Limb (tissue), 2 donors: Measurements from ENCODE around the gene KIAA0040.

ENCODE experiments used
- DNase-seq, 2 donors: peaks; one replicate each; pipeline ENCODE4 v3.0.0-alpha.2; 2016; ENCODE audit errors: extremely low spot score in 2 of 2

KIAA0040 gene

DNA sequence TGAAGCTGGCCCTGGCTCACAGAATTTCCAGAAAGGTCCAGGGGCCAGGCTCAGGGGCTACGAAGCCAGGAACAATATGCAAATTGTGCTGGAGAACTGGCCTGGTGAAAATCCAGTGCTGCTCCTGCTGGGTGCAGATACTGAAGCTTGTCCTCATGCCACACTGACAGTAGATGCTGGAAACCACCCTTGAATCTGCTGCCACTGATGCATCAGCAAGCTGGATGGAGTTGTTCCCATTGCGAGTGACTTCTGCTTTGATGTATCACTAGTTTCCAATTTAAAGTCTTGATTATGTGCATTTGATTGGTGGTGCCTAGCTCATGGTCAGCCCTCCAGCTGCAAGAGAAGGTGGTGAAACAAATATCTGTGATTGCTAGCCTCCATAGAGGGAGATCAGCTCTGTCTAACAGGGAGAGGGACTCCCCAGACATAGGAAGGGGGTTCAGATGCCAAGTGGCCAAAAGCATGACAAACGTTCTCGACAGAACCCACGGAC is 11.0 kb upstream of the KIAA0040 start:
- no peak for DNase-seq

- peak; percentile 37 to 69 for DNase-seq
These were observed 8.3 kb upstream of the KIAA0040 start for GRCh38 chr1:175200678-175201521.

DNA sequence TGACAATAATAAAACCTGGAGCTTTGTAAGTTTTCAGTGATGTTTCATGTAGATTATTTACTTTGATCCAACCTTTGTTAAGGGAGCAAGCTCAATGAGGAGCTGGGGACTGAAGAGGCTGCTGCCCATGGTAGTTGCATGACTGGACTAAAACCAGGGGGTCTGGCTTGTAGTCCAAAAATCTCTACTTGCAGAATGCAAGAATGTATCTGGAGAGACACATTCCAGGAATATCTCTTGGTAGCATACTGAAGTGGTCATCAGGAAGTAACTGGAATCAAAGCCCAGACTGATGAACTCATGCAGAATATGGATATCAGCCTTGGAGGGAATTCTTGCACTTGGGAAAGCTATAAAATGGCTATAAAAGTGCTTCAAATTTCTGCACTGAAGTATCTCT is 5.8 kb upstream of the KIAA0040 start:
- no peak for DNase-seq

DNA sequence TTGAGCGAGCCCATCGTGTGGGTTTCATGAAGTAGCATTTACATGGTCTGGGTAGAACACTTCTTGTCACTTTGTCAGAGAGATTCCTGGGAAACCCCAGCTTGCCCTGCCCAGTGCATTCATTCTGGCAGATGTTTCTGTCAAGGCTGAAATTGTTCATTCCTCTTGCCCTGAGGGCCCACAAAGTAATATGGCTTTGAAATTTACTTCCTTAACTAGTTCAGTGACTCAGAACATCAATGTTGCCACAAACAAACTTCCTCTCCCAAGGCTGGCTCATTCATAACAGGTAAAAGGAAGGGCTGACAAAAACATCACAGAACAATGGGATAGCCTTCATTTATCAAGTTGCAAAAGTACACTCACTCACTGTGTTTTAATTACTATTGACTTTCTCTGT is 5.0 kb upstream of the KIAA0040 start:
- no peak for DNase-seq

DNA sequence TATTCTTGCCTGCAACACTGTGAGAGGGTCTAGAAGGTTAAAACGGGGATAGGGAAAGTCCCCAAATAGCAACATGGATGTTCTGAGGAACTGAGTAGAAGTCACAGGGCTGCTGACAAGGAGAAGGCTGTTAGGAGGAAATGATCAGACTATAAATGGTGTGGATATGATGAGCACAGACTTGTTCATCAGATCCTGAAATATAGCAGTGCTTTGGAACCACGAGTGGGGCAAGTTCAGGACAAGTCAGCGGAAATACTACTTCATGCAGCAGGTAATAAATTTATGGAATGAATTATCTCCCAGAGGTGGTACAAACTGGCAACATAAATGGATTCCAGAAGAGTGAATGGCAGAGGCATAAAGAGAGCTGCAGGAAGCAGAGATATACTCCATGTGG is 3.2 kb upstream of the KIAA0040 start:
- DNase-seq, result no peak

DNA sequence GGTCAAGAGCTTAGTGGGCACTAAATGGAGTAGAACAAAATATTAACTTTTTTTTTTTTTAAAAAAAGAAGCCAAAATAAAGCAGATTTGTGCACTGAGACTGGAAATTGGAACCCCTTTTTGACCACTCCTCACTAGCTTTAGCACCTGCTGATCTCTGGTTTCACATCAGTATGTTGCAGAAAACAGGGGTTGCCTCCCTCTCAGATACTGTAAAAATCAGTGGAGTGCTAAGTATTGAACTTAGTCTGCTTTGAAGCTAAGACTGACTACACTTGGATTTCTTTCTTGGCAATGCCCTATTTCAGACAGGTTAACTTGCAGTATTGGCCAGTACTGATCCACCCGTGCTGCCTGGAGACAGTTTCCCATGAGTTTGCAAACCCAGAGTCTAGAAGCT is 2.7 kb upstream of the KIAA0040 start:
- DNase-seq, result no peak

DNA sequence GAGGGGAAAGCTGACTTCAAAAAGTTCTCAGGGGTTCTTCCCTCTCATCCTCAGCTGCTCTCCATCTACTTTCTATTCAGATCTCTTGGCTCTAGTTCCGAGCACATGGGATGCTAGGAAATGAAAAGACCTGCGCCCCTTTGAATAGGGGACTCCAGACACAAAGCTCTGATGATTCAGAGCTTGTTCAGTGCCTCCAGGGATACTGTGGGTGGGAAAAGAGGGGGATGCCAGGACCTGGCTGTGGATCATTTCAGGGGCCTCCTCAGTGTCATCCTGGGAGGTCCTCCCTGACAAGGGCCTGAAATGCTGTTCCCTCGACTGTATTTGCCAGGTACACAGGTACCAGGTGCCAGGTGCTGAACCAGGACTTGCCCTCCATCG is 943 bp upstream of the KIAA0040 start:
- DNase-seq, result no peak

DNA sequence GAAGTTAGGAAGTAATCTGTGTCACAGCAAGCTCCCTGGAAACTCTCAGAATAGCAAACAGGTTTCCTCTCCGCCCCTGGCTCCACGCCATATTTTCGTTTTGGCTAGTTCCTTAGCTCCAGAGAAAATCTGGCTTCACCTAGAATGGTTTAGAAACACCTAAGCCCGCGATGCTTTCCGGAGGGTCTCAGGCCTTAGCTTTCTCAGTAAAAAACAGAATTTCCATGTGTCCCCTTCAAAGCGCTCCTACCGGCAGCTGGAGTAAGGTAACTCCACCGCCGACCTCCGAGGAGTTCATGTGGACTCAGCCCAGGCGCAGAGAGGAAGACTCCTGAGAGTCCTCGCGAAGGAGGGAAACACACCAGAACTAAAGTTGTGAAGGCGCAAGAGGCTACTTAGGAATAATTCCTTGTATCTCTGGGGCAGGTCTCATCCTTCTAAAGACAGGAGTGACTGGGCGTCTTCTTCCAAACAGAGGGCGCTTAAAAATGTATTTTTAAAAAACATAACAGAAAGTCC is 406 bp downstream of the KIAA0040 start:
- DNase-seq, result peak; percentile 24 to 63

GRCh38 chr1:175191659-175192058 is 917 bp downstream of the KIAA0040 start:
- DNase-seq, result no peak

- DNase-seq, result no peak
These were observed 3.6 kb downstream of the KIAA0040 start for GRCh38 chr1:175188936-175189335.

DNA sequence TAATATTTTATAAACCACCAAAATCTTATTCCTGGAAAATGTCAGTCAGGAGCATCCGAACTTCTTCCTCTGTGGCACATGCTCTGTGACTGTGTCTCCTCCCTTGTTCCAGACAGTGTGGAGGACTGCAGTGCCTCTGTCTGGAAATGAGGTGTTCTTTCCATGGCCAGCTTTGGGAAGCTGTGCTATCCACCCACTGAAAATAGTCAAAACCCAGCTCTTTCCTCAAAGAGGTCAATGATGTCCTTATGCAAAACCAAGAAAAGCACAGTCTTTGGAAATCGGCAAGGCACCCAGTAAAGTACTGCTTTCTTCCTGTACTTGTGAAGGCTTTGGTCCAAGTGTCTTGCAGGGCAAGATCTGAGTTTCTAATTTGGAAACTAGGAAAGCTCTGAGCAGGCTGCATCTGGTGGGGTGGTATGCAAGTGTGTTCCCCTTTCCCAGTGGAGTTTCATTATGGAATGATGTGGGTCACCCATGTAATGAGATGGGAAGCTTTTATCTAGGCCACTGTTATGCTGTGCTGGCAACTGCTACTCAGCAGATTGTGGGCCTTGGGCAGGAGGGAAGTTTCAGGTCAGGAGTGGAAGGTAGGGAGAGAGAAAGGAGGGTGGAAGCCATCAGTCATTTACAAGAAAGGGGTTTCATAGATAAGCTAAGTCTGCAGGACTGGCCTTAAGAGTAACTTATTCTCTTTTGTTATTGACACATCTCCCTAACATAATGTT is 6.0 kb downstream of the KIAA0040 start:
- no peak for DNase-seq

GRCh38 chr1:175185903-175186302 is 6.7 kb downstream of the KIAA0040 start:
- no peak for DNase-seq

- DNase-seq, result no peak
These were observed 9.0 kb downstream of the KIAA0040 start for GRCh38 chr1:175183586-175183985.

DNA sequence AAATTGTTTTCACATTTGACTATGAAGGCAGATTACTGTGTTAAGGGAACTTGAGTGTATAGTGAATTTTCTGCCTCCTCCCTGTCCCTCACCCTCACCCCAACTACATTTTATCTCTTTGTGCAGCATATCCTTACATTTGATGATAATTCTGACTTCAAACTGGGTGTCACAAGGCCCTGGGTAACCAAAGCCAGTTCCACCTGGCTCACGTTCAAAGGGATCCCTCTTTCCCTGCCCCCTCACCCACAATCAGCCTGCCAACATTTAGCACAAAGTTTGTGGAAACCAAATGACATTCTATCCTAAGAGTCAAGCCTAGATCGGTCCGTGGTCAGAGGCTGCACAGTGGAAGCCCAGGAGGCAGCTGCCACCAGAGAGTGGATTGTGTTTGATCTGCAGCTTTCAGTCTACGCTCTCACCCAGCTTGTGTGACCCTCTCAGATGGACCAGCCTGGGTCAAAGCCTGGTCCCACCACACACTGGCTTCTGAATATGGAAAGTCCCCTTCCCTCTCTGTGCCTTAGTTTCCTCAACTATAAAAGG is 10.3 kb downstream of the KIAA0040 start:
- no peak for DNase-seq

DNA sequence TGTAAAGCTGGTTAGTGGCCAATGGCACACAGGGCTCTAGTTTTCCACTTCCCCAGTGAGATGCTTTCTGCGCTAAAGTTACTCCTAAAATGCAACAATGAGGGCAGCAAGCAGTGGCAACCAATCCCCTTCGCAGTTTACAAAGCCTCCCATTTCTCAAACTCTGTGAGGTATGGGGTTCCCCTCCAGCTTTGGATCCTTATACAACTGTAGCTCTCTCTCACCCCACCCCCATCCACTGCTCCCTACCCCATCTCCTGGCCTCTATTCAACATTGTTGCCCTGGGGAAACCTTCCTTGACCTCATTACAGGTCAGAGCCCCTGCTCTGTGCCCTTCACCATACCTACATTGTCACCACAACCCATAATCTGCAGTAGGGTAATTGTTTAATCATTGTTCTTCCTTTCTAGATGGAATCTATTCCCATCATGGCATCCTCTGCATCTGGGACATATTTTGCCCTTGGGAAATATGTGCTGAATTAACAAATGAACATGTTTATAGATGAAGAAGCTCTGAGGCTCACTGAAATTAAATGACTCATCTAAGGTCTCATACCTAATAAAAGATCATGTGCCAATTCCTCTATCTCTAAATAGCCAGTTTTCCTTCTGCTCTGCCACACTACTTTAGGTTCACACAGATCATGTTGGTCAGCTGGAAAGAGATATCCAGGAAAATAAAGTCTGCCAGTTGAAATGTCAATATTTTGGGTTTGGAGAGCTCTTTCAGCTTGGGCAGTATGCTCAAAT is 12.6 kb downstream of the KIAA0040 start:
- DNase-seq, result no peak

- DNase-seq, result no peak
These were observed 14.1 kb downstream of the KIAA0040 start for GRCh38 chr1:175178456-175178855.

DNA sequence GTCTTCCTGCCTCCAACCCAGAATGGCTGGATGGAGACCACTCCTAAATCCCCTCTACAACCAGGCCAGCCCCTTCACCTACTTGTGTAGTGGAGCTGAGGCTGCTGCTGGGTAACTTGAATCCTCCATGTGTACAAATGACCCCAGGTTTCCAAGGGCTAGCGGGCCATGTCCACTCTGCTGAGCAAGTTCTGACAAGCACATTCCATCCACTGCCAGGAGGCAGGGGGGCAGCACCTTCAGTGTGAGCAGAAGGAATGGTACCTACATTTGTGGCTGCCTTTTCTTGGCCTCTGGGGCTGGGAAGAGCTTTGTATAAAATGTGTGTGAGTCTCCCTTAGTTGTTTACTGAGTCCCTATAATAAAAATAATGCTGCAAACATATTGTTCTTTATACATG is 14.5 kb downstream of the KIAA0040 start:
- no peak for DNase-seq

DNA sequence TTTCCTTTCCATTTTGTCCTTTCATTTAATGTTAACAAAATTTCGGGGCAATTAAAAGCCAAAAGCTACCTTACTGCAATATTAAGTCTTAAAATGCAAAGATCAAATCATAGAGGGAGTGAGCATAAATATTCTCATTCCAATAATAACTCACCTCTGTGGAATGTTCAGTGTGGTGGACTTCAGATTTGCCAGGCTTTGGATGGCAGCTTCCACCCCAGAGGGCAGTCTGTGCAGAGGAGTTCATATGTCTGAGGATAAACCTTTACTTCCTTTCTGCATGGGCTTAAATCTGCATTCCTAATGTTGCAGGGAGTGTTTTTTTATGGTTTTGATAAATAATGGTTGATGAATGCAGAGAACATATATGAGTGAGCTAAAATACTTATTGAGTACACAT is 16.3 kb downstream of the KIAA0040 start:
- no peak for DNase-seq

GRCh38 chr1:175174309-175175102 is 18.1 kb downstream of the KIAA0040 start:
- DNase-seq, result no peak

DNA sequence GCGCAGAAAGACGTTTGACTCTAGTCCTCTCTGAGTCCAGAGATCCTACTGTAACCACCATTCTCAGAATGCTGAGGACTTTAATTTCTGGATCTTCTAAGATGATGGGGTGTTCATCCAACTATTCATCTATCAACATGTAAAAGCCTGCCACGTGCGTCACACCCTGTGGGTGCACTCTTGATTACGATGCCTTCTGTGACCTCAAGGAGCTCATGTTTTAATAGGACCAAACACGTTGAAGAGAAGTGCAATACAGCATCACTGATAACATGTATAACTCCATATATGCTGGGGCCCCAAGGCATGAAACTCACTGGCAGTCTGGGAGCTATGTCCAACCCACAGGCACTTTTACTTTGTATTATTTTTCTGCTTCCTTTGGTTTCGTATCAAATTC is 19.0 kb downstream of the KIAA0040 start:
- DNase-seq, result no peak

GRCh38 chr1:175172503-175172902 is 20.1 kb downstream of the KIAA0040 start:
- no peak for DNase-seq
